ENCODE results near the gene SMC1B. TPM values are rescaled to one million over a fixed set of nuclear protein-coding genes. Genes with fewer than 3 reads are reported as not detected.
"Not testable (repeated sequence)": the region's sequence is repeated elsewhere in the genome, so short reads cannot be mapped to it uniquely, and the experiment has no call there.

The SMC1B gene
- total RNA-seq, 1 experiment from 2014 or later, result not detected

- CTCF ChIA-PET, result no interaction called here
- Histone ChIP-seq H3K4me3 (ENCODE audit: low read depth, low read length, poor library complexity, severe bottlenecking) (no peak overlapping the region), H3K27me3 (replicated peaks; ENCODE audit: insufficient read depth, low read depth, low read length, poor library complexity) (no peaks in the 10 kb centered on the region), H3K4me1 (ENCODE audit: insufficient read depth, low read length, poor library complexity, severe bottlenecking) (no peaks in the 10 kb centered on the region), H3K9me3 (ENCODE audit: low read depth, low read length, poor library complexity, severe bottlenecking) (no peaks in the 10 kb centered on the region), H3K36me3 (ENCODE audit: insufficient read depth, low read length, poor library complexity, severe bottlenecking) (no peaks in the 10 kb centered on the region), H3K27ac (ENCODE audit: low read depth, low read length, poor library complexity, severe bottlenecking) (no peak overlapping the region)
- no peak for DNase-seq (ENCODE audit: low spot score)
- no peak for TF ChIP-seq EZH2 (IDR thresholded peaks at IDR 0.05; ENCODE audit: borderline replicate concordance, low read depth, low read length, poor library complexity, severe bottlenecking)
- POLR2A ChIA-PET (ENCODE audit: low non-redundant PET), result no interaction called here
- intact Hi-C loops (cut with micrococcal nuclease; ENCODE audit: unreplicated experiment), result no loop called here
- no TSS peak for BruUV-seq (replicated peaks)
These were observed 35.0 kb upstream of the SMC1B start for GRCh38 chr22:45448431-45448830.

GRCh38 chr22:45447596-45447995 is 34.2 kb upstream of the SMC1B start:
- H3K27me3 ChIP-seq (replicated peaks; ENCODE audit: insufficient read depth, low read depth, low read length, poor library complexity); H3K9me3 ChIP-seq (ENCODE audit: low read depth, low read length, poor library complexity, severe bottlenecking); H3K4me1 ChIP-seq (ENCODE audit: insufficient read depth, low read length, poor library complexity, severe bottlenecking); H3K4me3 ChIP-seq (ENCODE audit: low read depth, low read length, poor library complexity, severe bottlenecking); CTCF ChIA-PET; DNase-seq (ENCODE audit: low spot score); POLR2A ChIA-PET (ENCODE audit: low non-redundant PET); BruUV-seq (replicated peaks); intact Hi-C loops (cut with micrococcal nuclease; ENCODE audit: unreplicated experiment); H3K36me3 ChIP-seq (ENCODE audit: insufficient read depth, low read length, poor library complexity, severe bottlenecking); H3K27ac ChIP-seq (ENCODE audit: low read depth, low read length, poor library complexity, severe bottlenecking): not testable (repeated sequence)

GRCh38 chr22:45446216-45446615 is 32.8 kb upstream of the SMC1B start:
- no peak for TF ChIP-seq CTCF (conservative IDR thresholded peaks at IDR 0.05; ENCODE audit: low read depth, low read length)
- TF ChIP-seq EZH2 (IDR thresholded peaks at IDR 0.05; ENCODE audit: borderline replicate concordance, low read depth, low read length, poor library complexity, severe bottlenecking), result no peak

GRCh38 chr22:45445031-45445710 is 31.8 kb upstream of the SMC1B start:
- DNase-seq (ENCODE audit: low spot score), result no peak
- Histone ChIP-seq H3K9me3 (ENCODE audit: low read depth, low read length, poor library complexity, severe bottlenecking) (no peaks in the 10 kb centered on the region), H3K4me1 (ENCODE audit: insufficient read depth, low read length, poor library complexity, severe bottlenecking) (no peaks in the 10 kb centered on the region), H3K4me3 (ENCODE audit: low read depth, low read length, poor library complexity, severe bottlenecking) (no peak overlapping the region), H3K36me3 (ENCODE audit: insufficient read depth, low read length, poor library complexity, severe bottlenecking) (no peaks in the 10 kb centered on the region), H3K27me3 (replicated peaks; ENCODE audit: insufficient read depth, low read depth, low read length, poor library complexity) (no peaks in the 10 kb centered on the region), H3K27ac (ENCODE audit: low read depth, low read length, poor library complexity, severe bottlenecking) (no peak overlapping the region)
- no TSS peak for BruUV-seq (replicated peaks)
- TF ChIP-seq EZH2 (IDR thresholded peaks at IDR 0.05; ENCODE audit: borderline replicate concordance, low read depth, low read length, poor library complexity, severe bottlenecking) (no peak), CTCF (conservative IDR thresholded peaks at IDR 0.05; ENCODE audit: low read depth, low read length) (no peak)
- CTCF ChIA-PET, result no interaction called here
- POLR2A ChIA-PET (ENCODE audit: low non-redundant PET), result no interaction called here
- intact Hi-C loops (cut with micrococcal nuclease; ENCODE audit: unreplicated experiment), result no loop called here

More at GRCh38 chr22:45446216-45446615, 32.8 kb upstream of the SMC1B start:
- no peak overlapping the region for H3K27ac ChIP-seq (ENCODE audit: low read depth, low read length, poor library complexity, severe bottlenecking)
- H3K9me3 ChIP-seq (ENCODE audit: low read depth, low read length, poor library complexity, severe bottlenecking), result no peaks in the 10 kb centered on the region
- H3K4me3 ChIP-seq (ENCODE audit: low read depth, low read length, poor library complexity, severe bottlenecking), result no peak overlapping the region
- POLR2A ChIA-PET (ENCODE audit: low non-redundant PET), result no interaction called here
- H3K36me3 ChIP-seq (ENCODE audit: insufficient read depth, low read length, poor library complexity, severe bottlenecking), result no peaks in the 10 kb centered on the region
- no peaks in the 10 kb centered on the region for H3K4me1 ChIP-seq (ENCODE audit: insufficient read depth, low read length, poor library complexity, severe bottlenecking)
- intact Hi-C loops (cut with micrococcal nuclease; ENCODE audit: unreplicated experiment), result no loop called here
- CTCF ChIA-PET, result no interaction called here
- no peak for DNase-seq (ENCODE audit: low spot score)
- H3K27me3 ChIP-seq (replicated peaks; ENCODE audit: insufficient read depth, low read depth, low read length, poor library complexity), result no peaks in the 10 kb centered on the region
- BruUV-seq (replicated peaks), result no TSS peak
